NCI-H345 (cell line): ENCODE results near the gene TRHDE.
"Not testable (repeated sequence)": the region's sequence is repeated elsewhere in the genome, so short reads cannot be mapped to it uniquely, and the experiment has no call there.

Experiments used
- DNase-seq: peaks from one replicate; lab custom pipeline; 2025; lab: John Stamatoyannopoulos, UW

TRHDE gene

DNA sequence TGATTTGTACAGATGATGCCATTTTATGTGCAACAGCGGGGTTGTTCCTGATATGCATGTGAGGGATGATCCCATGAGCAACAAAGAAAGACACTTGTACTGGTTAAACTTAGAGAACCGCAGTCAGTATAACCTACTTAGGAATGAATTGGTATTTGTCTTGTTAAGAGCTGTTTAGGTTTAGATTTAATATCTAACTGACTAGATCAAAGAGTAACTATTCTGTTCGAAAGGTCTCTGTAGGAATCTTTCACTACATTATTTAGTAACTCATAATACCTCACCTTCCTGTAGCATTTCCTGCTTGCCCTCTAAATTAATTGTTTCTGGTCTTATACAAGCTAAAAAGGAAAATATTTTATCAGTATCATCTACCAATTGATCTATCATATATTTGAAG, 350.4 kb downstream of the TRHDE start:
- no peak for DNase-seq

DNA sequence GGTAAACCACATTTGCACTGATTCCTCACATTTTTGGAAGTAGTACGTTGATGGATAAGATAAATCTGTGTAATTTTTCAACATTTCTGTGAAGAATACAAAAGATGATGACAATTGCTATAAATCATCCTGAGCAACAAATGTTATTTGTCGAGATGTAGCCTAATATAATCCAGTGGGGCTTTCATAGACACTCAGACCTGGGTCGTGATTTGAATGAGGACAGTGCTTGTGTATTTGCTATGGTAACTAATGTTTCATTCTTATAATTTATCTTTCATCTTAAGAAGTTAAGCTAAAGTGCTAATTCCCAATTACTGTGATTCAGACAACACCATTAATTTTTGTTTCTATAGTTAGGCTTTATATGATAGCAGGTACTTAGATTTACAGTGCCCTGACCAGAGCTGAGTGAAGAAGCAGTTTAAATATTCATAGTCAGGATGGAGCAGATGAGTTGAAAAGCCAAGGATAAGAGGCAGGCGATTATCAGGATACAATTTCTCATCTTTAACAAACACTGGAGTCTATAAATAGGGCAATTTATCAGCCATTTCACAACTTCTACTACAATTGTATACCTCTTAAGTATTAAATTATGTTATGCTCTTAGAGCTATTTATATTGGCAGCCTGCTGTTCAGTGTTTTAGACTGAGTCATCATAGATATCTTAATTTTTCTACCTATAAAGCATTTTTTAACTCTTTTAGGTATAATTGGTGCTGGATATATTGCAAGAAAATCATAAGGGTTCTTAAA, 359.9 kb downstream of the TRHDE start:
- no peak for DNase-seq

DNA sequence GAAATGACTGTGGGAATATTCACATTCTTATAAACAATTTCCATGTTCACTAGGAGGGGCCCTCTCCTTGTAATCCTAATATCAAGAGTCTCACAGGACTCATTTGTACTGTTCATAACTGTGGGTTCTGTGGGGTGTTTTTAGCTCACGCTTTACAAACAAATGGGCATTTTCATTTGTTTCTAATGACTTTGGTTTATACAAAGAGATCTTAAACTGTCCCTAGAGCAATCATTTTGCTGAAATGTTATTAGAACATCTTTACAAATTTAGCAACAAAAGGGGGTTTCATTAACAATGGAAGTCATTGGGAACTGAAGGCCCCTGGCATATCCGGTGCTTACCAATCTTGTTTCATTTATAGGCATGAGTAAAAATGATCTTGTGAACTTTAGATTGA, 370.5 kb downstream of the TRHDE start:
- no peak for DNase-seq

DNA sequence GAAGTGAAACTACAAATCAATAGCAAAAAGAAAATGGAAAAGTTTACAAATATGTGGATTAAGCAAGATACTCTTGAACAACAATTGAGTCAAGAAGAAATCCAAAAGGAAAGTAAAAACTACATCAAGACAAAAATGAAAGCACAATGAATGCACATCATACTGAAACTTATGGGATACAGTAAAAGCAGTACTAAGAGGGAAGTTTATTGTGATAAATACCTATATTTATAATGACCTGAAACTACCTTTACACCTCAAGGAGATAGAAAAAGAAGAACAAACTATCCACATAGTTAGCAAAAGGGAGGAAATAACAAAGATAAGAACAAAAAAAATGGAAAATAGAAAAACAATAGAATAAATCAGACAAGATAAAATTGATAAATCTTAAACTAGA, 375.0 kb downstream of the TRHDE start:
- no peak for DNase-seq

DNA sequence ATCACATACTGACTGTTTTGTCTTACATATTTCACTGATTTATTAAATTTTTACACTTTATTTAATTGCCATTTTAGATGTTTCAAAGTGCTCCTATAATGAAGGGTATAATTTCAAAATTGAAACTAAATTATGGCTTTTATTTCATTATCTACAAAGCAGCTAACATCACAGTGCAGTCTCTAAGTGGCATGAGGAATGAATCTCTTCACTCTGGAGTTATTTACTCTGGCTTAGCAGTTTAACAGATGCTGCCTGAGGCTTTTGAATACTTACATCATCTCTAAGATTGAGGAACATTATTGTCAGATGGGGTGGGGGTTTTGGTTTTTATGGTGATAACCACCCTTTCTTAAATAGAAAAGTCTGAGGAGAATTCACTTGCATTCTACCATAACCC, 386.4 kb downstream of the TRHDE start:
- DNase-seq, result no peak

DNA sequence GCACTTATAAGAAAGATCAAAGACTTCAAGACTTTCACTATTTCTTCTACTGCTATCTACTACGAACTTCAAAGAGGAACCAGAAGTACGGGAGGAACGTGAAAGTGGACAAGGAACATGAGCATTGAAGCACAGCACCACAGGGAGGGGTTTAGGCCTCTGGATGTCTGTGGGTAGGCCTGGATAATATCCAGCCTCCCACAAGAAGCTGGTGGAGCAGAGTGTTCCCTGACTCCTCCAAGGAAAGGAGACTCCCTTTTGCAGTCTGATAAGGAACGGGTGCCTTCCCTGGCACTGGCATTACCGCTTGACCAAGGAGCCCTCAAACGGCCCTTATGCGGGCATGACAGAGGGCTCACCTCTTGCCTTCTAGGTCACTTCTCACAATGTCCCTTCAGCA, 388.0 kb downstream of the TRHDE start:
- DNase-seq, result not testable (repeated sequence)

DNA sequence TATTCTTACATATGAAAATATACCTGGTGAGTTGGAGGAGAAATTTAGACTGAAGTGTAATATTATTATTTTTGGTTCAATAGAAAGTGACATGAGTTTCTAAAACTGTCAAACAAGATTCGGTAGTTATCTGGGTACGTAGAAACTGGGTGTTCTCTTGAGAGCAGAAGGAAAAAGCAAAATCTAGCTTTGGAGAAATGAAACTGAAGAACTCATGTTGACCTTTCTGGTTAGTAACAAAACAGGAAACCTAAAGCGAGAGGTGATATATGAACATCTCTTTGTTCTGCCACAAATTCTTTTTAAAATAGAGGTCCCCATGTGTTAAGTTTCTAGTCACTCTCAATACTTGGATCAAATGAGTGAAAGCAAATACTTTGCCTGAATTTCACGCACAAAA, 401.7 kb downstream of the TRHDE start:
- no peak for DNase-seq

DNA sequence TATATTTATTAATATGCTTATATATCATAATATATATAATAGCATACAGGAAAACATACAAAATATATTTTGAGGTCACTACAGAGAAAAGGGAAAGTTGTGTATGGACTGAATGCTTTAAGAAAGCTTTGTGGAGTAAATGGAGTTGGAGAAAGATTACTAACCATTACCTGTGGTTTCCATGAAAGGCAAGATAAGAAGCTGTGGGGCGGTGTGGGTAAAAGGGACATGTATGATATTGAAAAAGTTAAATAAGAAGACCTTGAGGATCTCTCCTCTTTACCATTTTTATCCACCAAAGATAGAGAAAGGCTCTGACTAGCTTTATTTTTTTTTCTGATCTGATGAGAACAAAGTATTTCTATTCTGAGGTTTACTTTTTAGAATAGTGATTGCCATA, 404.4 kb downstream of the TRHDE start:
- no peak for DNase-seq

DNA sequence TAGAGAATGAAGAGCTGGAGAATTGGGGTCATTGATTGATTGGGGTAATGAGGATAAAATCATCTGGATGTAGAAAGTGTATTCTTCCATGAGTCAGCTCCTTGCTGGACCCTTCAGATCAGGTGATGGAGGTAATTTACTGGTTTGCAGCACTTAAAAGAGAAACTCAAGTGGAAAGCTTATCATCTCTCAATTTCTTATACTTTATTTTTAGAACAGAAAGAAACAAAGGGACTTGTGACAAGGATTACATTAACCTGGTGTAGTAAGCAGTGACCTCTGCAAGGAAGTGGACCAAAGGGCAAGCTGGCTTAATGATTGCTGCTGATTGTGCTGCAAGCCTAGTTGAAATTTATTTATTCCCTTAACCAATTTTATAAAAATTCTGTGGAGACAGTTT, 405.0 kb downstream of the TRHDE start:
- DNase-seq, result no peak

DNA sequence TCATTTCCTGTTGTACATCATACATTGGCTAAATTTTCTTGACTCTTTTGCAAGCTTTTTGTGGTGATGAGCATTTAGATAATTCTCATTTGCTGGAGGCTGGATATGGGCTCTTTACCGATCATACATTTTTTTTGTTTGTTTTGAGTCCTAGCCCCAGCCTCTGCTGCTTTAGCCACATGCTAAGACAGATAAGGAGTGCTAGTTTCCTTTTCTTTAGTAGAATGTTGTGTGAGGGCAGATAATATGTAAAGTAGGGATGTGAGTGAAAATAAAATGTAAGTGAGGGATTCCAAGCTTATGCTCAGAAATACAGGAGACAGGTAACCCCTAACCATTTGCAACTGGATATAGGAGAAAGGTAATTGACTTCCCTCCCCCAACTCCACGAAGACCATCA, 405.7 kb downstream of the TRHDE start:
- no peak for DNase-seq

DNA sequence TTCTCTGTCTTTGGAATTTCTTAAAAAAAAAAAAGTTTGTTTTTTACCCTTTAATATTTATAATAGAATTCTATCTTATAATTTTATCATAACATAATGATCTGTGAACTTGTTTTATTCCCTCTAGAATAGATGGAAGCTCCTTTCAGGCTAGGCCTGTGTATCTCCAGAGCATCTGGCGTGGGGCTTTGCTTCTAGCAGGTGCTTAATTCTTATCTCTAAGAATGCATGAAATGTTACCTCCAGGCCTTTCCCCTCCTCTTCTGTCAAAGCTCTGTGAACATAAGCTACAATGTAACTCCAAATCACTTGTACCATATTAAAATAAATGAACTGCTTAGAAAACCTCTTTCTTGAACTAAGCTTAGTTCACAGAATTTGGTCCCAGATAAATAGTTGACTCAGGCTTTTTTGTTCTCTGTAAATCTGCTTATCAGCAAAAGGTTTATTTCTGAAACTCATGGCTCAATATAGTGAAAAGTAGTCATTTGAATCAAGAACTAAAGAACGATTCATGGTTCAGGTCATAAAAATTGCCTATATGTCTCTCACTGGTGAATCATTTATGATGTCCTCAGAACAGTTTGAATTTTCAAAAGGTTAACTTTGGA, 407.1 kb downstream of the TRHDE start:
- no peak for DNase-seq

DNA sequence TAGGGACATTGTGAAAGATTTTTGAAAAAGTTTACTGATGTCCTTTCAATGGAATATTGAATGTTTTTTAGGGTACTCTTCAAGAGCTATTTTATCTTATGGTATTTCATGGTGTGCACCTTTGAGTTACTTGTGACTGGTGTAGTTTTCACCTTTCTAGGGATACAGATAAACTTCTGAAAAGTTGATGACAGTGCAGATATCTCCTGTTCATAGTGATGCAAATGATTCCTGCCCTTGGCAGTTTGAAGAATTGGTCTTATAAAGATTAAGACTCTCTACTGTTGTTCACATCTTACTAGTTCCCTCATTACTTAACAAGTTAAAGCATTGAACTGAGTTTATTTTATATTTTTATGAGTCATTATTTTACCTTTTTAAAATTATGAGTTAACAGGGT, 408.9 kb downstream of the TRHDE start:
- DNase-seq, result no peak

DNA sequence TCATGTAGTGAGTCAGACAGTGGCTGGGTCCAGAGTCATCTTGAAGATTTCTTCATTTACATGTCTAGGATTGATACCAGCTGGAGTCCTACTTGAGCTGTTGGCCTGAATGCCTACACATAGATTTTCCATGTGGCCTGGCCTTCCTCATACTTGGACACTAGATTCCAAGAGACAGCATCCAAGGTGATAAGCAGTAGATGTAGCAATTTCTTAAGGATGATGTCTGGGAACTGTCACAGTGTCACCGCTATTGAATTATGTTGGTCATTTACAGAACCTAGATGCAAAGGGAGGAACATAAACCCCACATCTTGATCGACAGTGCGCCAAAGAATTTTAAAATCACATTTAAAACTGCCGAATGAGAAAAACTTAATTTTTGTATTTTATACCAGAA, 412.3 kb downstream of the TRHDE start:
- DNase-seq, result no peak

DNA sequence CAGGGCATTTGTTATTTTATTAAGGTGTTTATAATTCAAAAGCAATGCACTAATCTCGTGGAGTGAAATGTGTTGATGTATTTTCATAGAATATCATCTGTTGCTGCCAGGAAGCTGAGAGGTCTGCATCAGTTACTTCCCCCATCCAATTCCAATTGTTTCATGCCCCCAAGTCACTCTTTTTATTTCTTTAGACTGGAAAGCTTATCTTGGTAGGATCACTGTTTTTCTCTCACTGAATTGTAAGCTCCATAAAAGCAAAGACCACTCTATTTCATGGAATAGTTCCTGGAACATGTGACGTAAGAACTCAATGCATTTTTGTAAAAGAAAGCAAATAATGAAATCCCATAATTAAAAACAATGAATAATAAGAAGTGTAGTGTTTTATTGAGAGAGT, 420.2 kb downstream of the TRHDE start:
- no peak for DNase-seq

DNA sequence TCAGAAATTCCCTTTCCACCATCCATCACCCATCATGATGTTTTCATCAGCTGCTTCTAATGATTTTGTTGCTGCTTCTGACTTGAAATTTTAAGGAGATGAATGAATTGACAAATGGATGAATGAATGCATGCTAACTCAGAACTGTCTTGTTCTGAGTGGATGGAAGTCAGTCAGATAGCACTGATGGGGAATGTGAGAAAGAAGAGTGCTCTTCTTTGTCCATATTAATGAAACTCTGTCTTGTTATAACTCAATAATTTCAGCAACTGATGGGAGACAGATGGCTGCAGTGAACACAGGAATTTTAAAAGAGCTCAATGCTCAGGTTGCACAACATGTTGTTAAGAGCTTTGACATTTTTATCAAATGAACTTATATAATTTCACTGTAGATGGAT, 422.0 kb downstream of the TRHDE start:
- no peak for DNase-seq

DNA sequence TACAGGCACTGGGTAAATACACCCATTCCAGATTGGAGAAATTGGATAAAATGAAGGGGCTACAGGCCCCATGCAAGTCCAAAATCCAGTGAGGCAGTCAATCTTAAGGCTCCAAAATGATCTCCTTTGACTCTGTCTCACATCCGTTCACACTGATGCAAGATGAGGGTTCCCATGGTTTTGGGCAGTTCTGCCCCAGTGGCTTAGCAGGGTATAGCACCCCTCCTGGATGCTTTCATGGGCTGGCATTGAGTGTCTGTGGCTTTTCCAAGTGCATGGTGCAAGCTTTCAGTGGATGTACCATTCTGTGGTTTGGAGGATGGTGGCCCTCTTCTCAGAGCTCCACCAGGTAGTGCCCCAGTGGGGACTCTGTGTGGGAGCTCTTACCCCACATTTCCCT, 427.2 kb downstream of the TRHDE start:
- no peak for DNase-seq

DNA sequence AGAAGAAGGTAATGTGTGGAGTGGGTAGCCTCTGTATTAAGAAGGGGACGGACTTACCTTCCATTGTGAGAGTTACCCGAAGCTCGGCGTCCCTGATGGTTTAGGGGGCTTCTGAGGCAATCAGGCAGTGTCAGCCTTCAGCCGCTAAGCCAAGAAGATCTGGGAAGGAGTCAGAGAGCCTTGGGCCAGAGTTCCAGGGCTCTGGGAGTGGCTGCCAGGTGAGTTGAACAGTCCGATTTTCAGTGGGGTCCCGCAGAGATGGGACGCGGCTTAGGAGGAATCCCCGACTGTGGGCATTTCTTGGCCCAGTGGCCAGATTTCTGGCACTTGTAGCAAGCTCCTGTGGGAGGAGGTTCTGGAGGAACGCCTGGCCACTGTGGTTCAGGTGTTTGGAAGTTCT, 439.9 kb downstream of the TRHDE start:
- not testable (repeated sequence) for DNase-seq

DNA sequence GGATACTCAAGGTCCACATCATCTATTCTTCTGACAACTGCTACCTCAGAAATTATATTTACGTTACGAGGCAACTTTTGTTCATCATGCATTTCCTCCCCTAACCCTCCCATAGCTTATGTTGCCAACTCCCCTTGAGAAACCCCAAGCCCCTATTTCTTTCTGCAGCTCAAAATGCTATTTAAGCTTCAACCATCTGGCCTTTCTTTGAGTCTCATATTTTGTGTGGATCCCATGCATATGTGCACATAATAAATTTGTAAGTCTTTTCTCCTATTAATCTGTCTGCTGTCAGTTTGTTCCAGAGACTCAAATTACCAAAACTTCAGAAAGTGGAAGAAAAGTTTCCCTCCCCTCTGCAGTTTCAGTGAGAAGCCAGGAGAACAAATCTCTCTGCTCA, 444.1 kb downstream of the TRHDE start:
- DNase-seq, result no peak

DNA sequence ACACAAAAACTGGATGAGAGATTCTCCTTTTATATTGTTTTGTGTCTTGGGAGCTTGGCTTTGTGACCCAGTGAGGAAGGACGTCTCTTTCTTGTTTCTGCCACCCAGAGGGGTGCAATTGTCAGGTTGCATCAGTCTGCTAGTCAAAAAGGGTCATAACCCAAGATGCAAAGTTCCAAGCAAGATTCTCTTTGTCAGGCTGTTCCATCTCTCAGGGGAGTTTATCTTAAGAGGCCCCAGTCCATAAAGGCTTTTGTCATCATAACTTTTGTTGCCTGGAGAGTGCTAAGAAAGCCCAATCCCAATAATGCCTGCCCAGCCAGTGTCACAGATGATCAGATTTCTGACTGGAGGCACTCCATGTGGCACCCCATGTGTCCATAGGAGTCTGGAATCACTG, 444.9 kb downstream of the TRHDE start:
- DNase-seq, result no peak
